ENCODE data around the gene MYO7B.
A peak's percentile ranks its signal among the peaks of the same experiment; 100 is the strongest.

The MYO7B gene

GRCh38 chr2:127640082-127641072 is 104.9 kb downstream of the MYO7B start:
- no peak for FAIRE-seq

- no peak for FAIRE-seq
Observed at GRCh38 chr2:127641133-127641532, 105.7 kb downstream of the MYO7B start.

GRCh38 chr2:127641846-127642507 is 106.5 kb downstream of the MYO7B start:
- FAIRE-seq, result no peak

- FAIRE-seq, result no peak
Observed at GRCh38 chr2:127642706-127643438, 107.4 kb downstream of the MYO7B start.

GRCh38 chr2:127643439-127644065 is 108.1 kb downstream of the MYO7B start:
- no peak for FAIRE-seq

- FAIRE-seq, result no peak
Observed at GRCh38 chr2:127644066-127645025, 108.9 kb downstream of the MYO7B start.

- no peak for FAIRE-seq
Observed at GRCh38 chr2:127645026-127645394, 109.5 kb downstream of the MYO7B start.

- FAIRE-seq, result no peak
Observed at GRCh38 chr2:127645395-127646291, 110.2 kb downstream of the MYO7B start, which contains the start of gene GPR17. Gene GPR17 (plus strand): TSS chr2:127646153. CDS start chr2:127650736, 4,583 bp downstream.

GRCh38 chr2:127646487-127647241 is 111.2 kb downstream of the MYO7B start:
- FAIRE-seq, result no peak

- no peak for FAIRE-seq
Observed at GRCh38 chr2:127647242-127648190, 112.0 kb downstream of the MYO7B start.

- FAIRE-seq, result no peak
Observed at GRCh38 chr2:127648321-127648720, 112.8 kb downstream of the MYO7B start.

- FAIRE-seq, result no peak
Observed at GRCh38 chr2:127649100-127649611, 113.7 kb downstream of the MYO7B start.

- peak; percentile 42 for FAIRE-seq
Observed at GRCh38 chr2:127649684-127650040, 114.2 kb downstream of the MYO7B start.

GRCh38 chr2:127650041-127650784 is 114.7 kb downstream of the MYO7B start:
- no peak for FAIRE-seq

GRCh38 chr2:127650785-127651380 is 115.4 kb downstream of the MYO7B start:
- FAIRE-seq, result no peak

GRCh38 chr2:127651381-127651809 is 115.9 kb downstream of the MYO7B start:
- FAIRE-seq, result no peak

GRCh38 chr2:127651971-127652550 is 116.6 kb downstream of the MYO7B start:
- no peak for FAIRE-seq
